GM19240 (cell line): ENCODE measurements around the gene OR5T1.

Experiments
- DNase-seq: peaks from one replicate; pipeline ENCODE4 v3.0.0; 2011; ENCODE audit warnings: low spot score; ENCODE audit not compliant: insufficient read length

OR5T1 gene

DNA sequence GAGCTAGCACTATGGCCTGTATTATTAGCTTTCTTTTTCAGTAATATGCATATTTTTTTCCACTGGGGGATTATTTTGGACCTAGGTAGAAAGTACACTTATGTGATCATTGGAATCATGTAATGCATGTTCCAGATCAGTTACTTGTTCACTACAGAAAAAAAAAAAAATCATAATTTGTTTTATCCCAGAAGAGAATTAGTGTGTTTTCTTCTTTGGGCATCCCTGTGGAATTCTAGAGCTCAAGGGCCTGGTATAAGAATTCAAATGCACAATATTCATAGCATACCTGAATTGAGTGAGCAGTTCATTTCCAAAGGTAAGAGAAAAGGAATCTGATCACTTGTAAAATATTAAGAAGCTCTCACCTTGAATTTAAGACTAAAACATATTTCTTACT is at the start of gene OR5T1:
Gene OR5T1, plus strand, starts transcription at position 301 of the 400 bp plus-strand sequence. CDS start 1,485 bp downstream, outside the sequence.
- DNase-seq = no peak

DNA sequence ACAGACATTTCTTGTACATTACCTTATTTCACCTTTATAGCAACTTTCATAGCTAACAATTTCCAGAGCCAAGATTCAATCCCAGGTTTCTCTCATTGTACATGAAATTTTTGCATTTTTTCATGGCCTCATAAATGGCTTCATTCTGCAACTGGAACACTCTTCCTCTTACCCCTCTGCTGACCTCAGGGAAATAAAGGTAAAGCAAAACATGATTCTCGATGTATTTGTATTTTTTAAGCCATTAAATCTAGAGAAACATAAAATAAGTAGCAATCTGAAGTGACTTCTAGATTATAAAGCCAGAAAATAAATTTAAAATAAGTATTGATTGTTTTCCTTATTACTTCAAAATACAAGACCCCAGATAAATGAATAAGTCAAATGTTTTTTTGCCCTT is 39.8 kb upstream of the OR5T1 start, which contains the start of gene OR5T2:
Gene OR5T2, minus strand, starts transcription at position 101 of the 400 bp plus-strand sequence. CDS start 1,193 bp downstream, outside the sequence.
- no peak for DNase-seq

DNA sequence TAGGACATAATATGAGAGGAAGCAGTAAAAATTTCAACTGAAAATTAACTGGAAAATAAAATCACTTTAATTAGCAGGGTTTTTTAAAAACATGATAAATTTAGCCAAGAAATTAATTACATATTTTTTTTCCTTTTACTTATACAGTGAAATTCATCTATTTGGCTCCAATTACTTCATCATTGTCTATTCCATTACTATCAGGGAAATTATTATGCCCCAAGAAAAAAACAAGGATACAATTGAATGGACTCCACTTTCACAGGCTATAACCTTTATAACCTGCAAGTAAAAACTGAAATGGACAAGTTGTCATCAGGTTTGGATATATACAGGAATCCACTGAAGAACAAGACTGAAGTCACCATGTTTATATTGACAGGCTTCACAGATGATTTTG is 22.0 kb upstream of the OR5T1 start, which contains the start of gene OR5T3:
Gene OR5T3, plus strand, starts transcription at position 301 of the 400 bp plus-strand sequence. Its CDS starts 0 bp downstream, at position 301.
- DNase-seq = no peak

DNA sequence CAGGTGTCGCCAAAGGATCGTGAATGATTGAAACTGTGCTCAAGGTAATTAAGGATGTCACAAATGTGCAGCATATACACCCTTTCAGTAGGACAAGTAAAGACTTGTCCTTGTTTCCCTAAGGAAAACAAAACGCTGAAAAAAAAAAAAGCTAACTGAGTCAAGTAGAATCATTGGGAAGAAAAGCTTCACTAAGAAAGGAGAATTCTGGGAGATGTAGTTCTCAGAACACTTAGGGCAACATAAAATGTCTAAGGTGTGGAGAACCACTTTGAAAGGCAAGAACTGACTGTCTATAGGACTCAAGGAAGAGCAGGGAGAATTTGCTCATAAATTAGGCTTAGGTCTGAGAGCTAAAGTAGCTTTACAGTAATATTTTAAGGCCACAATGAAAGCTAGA is 2.9 kb upstream of the OR5T1 start:
- DNase-seq = no peak

DNA sequence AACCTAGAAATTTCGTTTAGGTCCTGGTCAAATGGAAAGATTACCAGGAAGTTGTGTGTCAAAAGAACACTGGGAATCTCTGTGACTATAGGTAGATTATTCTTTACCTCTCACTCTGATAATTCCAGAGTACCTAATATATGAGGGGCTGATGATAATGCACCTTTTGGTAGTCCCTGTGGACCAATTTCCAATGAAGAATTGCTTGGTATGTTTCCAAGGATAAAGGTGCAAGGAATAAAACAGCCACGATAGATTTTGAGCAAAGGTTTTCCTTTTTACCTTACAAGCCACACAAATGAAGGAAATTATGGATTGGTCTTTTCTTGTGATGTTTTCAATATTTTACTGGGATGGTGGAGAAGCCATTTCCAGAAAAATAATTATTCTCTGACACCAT is 18.2 kb downstream of the OR5T1 start, which contains the start of gene OR8H1:
Gene OR8H1, minus strand, starts transcription at position 101 of the 400 bp plus-strand sequence. CDS start 1,192 bp downstream, outside the sequence.
- DNase-seq = no peak

DNA sequence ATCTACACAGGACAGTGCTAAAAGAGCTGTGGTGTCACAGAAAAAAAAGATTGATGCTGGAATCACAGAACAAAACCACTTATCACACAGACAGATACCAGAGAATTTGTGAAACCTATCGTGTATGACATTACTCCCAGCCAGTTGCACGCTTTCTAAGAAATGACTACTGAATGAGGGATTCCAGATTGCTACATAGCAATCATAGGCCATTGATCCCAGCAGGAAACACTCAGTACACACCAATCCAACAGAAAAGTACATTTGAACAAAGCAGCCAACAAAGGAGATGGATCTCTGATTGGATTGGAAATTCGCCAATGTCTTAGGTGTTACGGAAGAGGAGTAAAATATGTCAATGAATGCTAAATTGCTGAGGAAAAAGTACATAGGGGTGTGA is 22.9 kb downstream of the OR5T1 start:
- DNase-seq = no peak

DNA sequence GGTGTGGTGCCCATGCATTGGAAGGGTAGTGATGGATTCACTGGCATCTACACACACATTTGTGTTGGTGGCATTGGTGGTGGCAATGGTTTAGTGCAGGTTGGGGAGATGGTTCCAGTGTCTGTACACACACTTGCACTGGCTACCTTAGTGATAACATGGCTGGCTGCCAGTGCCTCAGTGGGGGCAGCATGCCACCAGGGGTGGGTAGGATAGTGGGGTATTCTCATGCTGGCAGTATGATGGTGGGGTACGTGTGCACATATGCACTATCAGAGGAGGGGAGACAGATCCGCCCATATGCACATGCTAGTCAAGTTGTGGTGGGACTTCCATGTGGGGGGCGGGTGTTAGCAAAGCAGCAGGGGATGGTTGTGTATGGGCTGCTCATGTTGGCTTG is 33.9 kb downstream of the OR5T1 start:
- DNase-seq = no peak

DNA sequence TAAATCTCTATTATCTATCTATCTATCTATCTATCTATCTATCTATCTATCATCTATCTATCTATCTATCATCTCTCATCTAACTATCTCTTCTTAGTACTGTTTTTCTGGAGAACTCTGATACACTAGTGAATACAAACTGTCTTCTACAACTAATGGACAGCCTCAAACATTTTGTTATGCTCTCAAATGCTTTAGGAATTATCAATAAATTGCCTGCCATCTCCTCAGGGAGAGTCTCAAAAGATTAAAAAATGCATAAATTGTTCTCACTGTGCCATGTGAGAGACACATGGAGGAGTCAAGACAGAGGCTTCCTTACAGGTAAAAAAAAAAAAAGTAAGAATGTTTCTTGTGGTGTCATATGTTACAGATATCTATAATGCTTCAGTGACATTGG is 40.9 kb downstream of the OR5T1 start, which contains the start of gene OR8K3:
Gene OR8K3, plus strand, starts transcription at position 301 of the 400 bp plus-strand sequence. CDS start 3,163 bp downstream, outside the sequence.
- DNase-seq = no peak
